ENCODE data around the gene PTPRN2. TPM values are rescaled to one million over a fixed set of nuclear protein-coding genes. Genes with fewer than 3 reads are reported as not detected.

Gene PTPRN2
- total and polyA plus RNA-seq, 9 of the 15 experiments (the other 6 are each of a cell fraction or from before 2014, with no cell fraction given): not detected

- no peak overlapping the region for H3K9ac ChIP-seq (ENCODE audit: insufficient read depth in 1 of 2, low read depth in 2 of 2, low read length in 2 of 2)
- ATAC-seq (no peak), FAIRE-seq (no peak), DNase-seq (ENCODE audit: extremely low read depth in 1 of 4, low spot score in 3 of 4) (no peak)
- ChIA-PET POLR2A (interaction anchor here (0.7 to 1.0 kb wide), 2 partner anchors 18 to 97 kb away, joined by 3 read pairs; no protein-coding TSS in a partner anchor), CTCF (ENCODE audit: low intra/inter-chr PET ratio) (no interaction called here)
- no peaks in the 10 kb centered on the region for H3K79me2 ChIP-seq (ENCODE audit: control insufficient read depth, insufficient read depth, low read length)
- no peaks in the 10 kb centered on the region for H3K9me1 ChIP-seq (ENCODE audit: control insufficient read depth, insufficient read depth, low read length)
- intact Hi-C loops (cut with micrococcal nuclease) (no loop called here), in situ Hi-C loops (cut with MboI) (no loop called here)
- no peak overlapping the region for H3K4me2 ChIP-seq (ENCODE audit: insufficient read depth, low read length)
- under 1% methylated on average over 35 of the region's 35 CpGs for WGBS (ENCODE audit: insufficient coverage, low coverage, missing lambda C conversion rate)
- no peak overlapping the region for H2AFZ ChIP-seq (ENCODE audit: low read depth, low read length)
- H3K9me3 ChIP-seq (replicated peaks; ENCODE audit: control insufficient read depth, insufficient read depth, low read depth, low read length): no peaks in the 10 kb centered on the region
- H3K4me3 ChIP-seq: no peak overlapping the region
- no peaks in the 10 kb centered on the region; the same call in 1 of the 2 replicates for H4K20me1 ChIP-seq (replicated peaks; ENCODE audit: control insufficient read depth, insufficient read depth, low read length)
- H3K27me3 ChIP-seq (ENCODE audit: control insufficient read depth in 2 of 2, insufficient read depth in 2 of 2, low read length in 2 of 2): peaks cover 29 to 61% of the 10 kb centered on the region in 2 experiments
- BruUV-seq (replicated peaks): no TSS peak
- H3K27ac ChIP-seq (ENCODE audit: extremely low read depth, low read depth, low read length): no peak overlapping the region
- H3K36me3 ChIP-seq (ENCODE audit: control insufficient read depth, insufficient read depth, low read length): no peaks in the 10 kb centered on the region
- H3K4me1 ChIP-seq (replicated peaks in 1 of 2; ENCODE audit: control insufficient read depth in 2 of 2, insufficient read depth in 2 of 2, low read length in 2 of 2): no peaks in the 10 kb centered on the region; a peak in 1 of 5 replicates
- TF ChIP-seq ZNF407 (IDR thresholded peaks at IDR 0.05; ENCODE audit: low read depth) (no peak), CTCFL (IDR thresholded peaks at IDR 0.05; ENCODE audit: borderline replicate concordance, insufficient read depth, low read depth, low read length, poor library complexity, severe bottlenecking) (no peak), FOXK1 (CRISPR knock-in tag; IDR thresholded peaks at IDR 0.05; ENCODE audit: borderline replicate concordance) (no peak), POLR2G (IDR thresholded peaks at IDR 0.05; ENCODE audit: low read depth, low read length) (no peak), ZNF395 (CRISPR knock-in tag; IDR thresholded peaks at IDR 0.05) (no peak)
Observed at GRCh38 chr7:158073845-158074840, 513.5 kb downstream of the PTPRN2 start.
